ENCODE data around the gene ABI3BP.

ABI3BP gene

DNA sequence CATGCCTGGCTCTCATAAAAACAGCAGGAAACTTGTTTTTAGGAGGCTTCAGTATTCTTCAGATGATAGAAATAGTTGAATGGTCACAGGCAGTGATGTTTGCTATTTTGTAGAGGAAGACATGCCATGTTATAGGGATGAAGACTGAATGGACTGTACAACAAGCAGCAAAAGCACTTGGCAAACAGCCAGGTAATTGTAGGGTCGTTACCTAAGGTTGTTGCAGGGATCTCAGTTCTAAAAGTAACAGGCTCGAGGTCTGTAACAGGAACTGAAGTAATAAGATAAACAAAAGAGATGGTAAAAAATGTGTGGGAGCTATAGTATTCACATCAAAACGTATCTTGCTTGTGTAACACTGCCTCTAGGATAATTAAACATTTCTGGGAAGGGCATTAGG lies 167.6 kb downstream of the ABI3BP start:
- DNase-seq: no peak

GRCh38 chr3:100815583-100815982 lies 177.6 kb downstream of the ABI3BP start:
- DNase-seq: no peak

- DNase-seq: no peak
These were observed 179.4 kb downstream of the ABI3BP start for GRCh38 chr3:100813828-100814227.

- DNase-seq: no peak
These were observed 181.3 kb downstream of the ABI3BP start for GRCh38 chr3:100811779-100812507.

DNA sequence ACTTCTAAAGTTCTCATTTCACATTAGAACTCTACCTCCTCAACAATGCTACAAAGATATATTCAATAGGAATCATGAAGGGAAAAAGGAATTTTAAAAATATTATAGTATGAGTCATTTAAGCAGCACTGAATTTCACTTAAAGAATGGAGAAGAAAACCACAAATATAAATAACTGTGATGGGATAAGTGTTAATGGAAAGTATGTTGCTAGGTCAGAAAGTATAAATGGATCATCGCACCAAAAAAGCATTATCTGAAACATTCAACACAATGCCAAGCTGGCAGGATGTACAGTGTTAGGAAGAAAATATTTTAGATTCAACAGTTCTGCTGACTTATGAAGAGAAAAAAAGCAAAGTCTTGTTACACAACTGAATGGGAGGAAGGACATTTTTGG lies 182.6 kb downstream of the ABI3BP start:
- DNase-seq: no peak

GRCh38 chr3:100804631-100805030 lies 188.6 kb downstream of the ABI3BP start:
- DNase-seq: no peak

DNA sequence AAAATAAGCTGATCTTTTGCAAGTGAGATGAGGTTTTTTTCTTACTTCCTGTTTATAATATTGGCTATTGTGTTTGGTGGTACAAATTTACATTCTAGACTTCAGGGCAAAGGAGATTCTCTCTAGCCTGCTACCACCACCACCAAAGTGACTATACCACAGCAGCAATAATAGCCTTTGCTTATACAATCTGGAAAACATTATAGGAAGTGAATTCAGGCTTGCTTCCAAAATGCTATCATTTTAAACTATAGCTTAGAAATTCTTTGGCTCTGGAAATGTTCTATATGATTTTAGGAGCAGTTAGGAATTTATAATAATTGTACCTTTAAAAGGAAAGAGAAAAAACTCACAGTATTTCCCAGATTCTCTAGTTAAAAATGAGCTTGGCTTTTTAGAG lies 189.5 kb downstream of the ABI3BP start:
- no peak for DNase-seq

DNA sequence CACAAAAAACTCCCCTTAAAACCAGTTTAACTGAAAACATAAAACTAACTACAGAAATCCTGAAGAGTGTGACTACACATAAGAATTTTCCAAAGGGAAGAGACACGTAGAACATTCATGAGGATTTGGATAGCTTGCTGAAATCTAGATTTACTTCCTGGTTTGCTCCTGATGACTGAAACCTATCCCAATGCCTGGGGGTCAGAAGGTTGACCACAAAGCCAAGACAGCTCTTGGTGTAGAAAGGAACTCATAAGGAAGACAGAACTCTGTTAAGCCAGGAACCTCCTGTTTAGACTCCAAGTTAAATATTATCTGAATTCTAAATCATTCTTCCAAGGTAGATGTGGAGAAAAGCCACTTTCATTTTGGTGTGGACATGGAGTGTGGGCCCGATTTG lies 191.1 kb downstream of the ABI3BP start:
- DNase-seq: no peak

DNA sequence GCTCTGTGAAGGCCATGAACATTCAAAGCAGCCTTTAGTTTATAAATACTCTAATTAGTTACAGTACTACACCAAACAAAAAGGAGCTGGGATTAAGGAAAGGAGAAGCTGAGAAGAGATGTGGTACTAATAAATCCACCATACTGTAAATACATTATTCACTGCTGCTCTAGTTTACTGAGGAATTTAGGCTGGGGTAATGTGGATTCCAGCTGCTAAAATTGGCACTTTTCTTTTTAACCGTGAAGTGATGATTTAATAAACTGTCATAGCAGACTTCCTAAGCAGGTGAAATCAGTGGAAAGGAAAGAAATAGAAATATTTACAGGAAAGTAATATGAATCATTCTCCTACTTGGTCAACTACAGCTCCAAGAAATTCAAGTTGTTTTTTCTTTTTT lies 195.2 kb downstream of the ABI3BP start:
- no peak for DNase-seq

- DNase-seq: no peak
These were observed 196.7 kb downstream of the ABI3BP start for GRCh38 chr3:100796556-100796955.

DNA sequence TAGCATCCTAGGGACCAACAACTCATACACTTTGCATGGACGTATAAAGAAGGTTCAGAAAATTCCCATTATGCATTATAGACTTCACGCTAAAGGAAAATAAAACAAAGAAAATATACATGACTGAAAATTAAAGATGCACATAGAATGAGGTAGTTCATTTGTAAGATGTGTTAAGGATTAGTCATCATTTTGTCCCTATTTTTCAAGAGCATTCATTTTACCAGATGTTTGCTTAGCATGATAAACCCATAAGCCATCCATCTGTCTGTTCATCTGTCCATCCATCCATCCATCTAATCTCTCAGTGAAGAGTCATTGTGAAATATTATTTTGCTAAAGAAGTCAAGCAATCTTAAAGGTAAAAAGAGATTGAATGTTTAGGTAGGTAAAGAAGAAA lies 203.6 kb downstream of the ABI3BP start:
- DNase-seq: no peak

- DNase-seq: no peak
These were observed 209.6 kb downstream of the ABI3BP start for GRCh38 chr3:100783619-100784018.

DNA sequence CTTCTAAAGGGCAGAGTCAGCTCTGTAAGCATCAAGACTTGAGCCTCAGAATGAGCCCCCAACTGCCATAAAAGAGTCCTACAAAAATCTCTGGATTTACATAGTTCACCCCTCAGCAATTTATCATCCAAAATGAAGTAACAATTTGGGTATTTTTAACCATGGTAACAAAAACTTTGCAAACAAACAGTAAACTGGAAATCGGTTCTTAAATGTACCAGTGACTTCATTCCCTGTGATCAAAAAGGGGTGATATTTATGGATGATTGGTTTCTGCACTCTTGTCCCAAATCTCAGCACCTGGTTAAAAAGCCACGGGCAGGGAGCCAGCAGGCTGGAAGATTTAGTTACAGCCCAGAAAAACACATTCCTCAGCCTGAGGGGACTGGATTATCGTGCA lies 210.3 kb downstream of the ABI3BP start:
- DNase-seq: no peak

DNA sequence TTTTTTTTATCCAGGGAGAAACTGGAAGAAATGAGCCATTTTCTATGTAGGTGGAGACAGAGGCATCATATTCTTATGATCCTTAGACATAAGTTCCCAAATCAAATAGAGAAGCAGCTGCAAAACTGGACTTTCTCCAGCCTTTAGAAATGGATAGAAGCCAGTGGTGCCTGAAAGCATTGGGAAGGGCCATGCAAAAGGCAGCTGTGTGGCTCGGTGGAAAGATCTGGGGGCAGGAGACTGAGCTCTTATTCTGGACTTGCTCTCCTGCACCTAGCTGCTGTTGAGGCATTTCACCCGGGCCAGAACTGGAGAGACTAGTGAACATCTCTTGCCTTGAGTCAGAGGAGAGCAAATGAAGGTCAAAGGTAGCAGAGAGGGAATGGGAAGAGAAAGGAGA lies 210.9 kb downstream of the ABI3BP start:
- no peak for DNase-seq

GRCh38 chr3:100781301-100781700 lies 211.9 kb downstream of the ABI3BP start:
- DNase-seq: no peak

- no peak for DNase-seq
These were observed 213.1 kb downstream of the ABI3BP start for GRCh38 chr3:100780071-100780622.

- no peak for DNase-seq
These were observed 213.7 kb downstream of the ABI3BP start for GRCh38 chr3:100779480-100779879.

GRCh38 chr3:100777271-100777670 lies 215.9 kb downstream of the ABI3BP start:
- DNase-seq: no peak

DNA sequence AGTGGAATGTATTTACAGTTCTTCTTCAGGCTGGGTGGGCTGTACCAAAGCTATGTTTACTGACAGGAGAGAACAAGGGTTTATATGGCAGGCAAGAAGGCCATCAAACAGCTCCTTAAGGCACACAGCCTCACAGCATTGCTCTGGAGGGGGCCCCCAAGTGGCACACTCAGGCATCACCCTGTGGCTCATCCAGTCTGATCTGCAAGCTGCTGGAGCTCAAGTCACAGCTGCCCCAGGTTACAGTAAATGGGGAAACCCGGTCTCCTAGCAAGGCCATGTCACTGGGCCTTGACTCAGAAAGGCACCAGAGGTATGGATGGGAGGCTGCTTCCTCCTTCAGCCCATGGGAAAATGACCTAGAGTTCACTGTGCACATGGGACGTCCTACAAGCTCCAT lies 216.5 kb downstream of the ABI3BP start:
- no peak for DNase-seq

GRCh38 chr3:100776097-100776729 lies 217.0 kb downstream of the ABI3BP start:
- no peak for DNase-seq

DNA sequence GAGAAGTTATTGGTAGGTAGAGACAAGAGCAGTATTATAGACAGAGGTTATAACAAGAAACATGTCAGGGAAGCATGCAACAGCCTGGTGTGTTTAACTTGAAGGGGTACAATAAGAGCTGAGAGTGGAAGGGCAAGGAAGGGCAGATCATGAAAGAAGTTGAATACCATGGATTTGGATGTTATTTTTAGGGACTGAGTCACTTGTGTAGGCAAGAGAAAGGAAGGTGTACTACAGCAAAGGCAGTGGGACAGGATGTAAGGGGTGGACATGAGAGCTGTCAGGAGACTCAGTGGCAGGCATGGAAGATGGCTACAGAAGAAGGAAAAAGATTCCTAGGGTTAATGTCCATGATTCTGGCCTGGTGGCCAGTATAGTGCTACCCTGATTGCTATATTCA lies 217.6 kb downstream of the ABI3BP start:
- no peak for DNase-seq

DNA sequence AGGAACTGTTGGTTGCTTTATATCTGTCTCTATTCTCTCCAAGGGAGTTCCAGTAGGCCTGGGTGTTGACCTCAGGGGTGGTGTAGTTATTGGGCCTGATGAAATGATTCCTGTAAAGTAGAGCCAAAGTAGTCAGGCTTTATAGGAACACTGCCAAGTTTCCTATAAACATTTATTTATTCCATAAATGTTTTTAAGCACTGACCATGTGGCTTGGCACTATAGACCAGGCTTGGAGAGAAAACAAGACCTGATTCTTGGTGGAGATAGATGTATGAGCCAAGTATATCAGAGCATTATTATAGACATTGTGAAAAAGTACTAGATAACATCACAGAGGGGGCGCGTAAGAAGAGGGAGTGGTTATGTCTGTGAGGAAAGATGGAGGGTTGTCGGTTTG lies 218.0 kb downstream of the ABI3BP start:
- no peak for DNase-seq

- DNase-seq: no peak
These were observed 223.5 kb downstream of the ABI3BP start for GRCh38 chr3:100769693-100770092.

- DNase-seq: no peak
These were observed 227.2 kb downstream of the ABI3BP start for GRCh38 chr3:100766069-100766468.

All from NCI-H1417 treated with DMSO at 0.1 percent for 48 hours (cell line).